Neural cell (in vitro differentiated cells): ENCODE data around the gene TMEM185B.
"Not testable (repeated sequence)": the region's sequence is repeated elsewhere in the genome, so short reads cannot be mapped to it uniquely, and the experiment has no call there.

ENCODE experiments used
- EZH2 ChIP-seq: fragments of 200-600, 300-800 bp; shearing (Covaris generic), sonication (generic); IDR thresholded peaks from 2 replicates; pipeline ENCODE4 v1.6.1; 2014; ENCODE audit warnings: antibody characterized with exemption, low read length, borderline replicate concordance, mild to moderate bottlenecking; ENCODE audit not compliant: insufficient read depth, poor library complexity, severe bottlenecking
- POLR2AphosphoS5 ChIP-seq: IDR thresholded peaks from 2 replicates; pipeline ENCODE4 v1.6.1; 2012
- TF ChIP-seq, protein P1 (sequence below): fragments of 450-650 bp; IDR thresholded peaks from 2 replicates; pipeline ENCODE4 v1.5.1; 2014; ENCODE audit warnings: antibody characterized with exemption, mild to moderate bottlenecking, moderate library complexity; ENCODE audit not compliant: poor library complexity, severe bottlenecking

DNA sequence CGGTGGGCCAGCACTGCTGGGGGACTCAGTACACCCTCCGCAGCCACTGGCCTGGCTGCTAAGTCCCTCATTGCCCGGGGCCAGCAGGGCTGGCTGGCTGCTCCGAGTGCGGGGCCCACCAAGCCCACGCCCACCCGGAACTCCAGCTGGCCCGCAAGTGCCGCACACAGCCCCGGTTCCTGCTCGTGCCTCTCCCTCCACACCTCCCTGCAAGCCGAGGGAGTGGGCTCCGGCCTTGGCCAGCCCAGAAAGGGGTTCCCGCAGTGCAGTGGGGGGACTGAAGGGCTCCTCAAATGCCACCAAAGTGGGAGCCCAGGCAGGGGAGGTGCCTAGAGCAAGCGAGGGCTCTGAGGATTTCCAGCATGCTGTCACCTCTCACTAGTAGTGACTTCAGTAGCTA is 36.7 kb upstream of the TMEM185B start:
- TF ChIP-seq, protein P1, sequence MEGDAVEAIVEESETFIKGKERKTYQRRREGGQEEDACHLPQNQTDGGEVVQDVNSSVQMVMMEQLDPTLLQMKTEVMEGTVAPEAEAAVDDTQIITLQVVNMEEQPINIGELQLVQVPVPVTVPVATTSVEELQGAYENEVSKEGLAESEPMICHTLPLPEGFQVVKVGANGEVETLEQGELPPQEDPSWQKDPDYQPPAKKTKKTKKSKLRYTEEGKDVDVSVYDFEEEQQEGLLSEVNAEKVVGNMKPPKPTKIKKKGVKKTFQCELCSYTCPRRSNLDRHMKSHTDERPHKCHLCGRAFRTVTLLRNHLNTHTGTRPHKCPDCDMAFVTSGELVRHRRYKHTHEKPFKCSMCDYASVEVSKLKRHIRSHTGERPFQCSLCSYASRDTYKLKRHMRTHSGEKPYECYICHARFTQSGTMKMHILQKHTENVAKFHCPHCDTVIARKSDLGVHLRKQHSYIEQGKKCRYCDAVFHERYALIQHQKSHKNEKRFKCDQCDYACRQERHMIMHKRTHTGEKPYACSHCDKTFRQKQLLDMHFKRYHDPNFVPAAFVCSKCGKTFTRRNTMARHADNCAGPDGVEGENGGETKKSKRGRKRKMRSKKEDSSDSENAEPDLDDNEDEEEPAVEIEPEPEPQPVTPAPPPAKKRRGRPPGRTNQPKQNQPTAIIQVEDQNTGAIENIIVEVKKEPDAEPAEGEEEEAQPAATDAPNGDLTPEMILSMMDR: not testable (repeated sequence)
- TF ChIP-seq POLR2AphosphoS5, EZH2: not testable (repeated sequence)
